NCI-H446 (cell line): ENCODE data around the gene NELFCD.
"Not testable (repeated sequence)": the region's sequence is repeated elsewhere in the genome, so short reads cannot be mapped to it uniquely, and the experiment has no call there.

ENCODE experiments used
- DNase-seq, 2 experiments: peaks; one replicate each; lab custom pipeline; 2025; lab: John Stamatoyannopoulos, UW

The NELFCD gene

GRCh38 chr20:58980711-58981627 is at the start of gene NELFCD:
NELFCD (plus strand) TSS chr20:58981256; CDS start chr20:58981310, 54 bp downstream.
- DNase-seq: peak; percentile 87 to 94

DNA sequence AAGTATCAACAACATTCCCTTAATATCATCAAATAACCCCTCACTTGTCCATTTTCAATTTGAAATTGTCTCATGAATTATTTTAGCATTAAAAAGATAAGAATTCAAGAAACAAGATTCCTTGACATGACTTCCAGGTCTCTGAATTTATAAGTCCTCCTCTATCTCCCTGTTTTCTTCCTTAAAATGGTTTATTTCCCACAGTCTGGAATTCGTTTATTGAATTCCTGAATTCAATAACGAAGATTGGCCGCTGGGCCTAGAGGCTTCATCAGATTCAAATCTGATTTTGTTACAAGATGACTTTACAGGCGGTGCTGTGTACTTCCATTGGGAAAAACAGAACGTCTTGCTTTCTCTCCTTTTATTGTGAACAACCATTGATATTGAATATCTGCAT is 48.9 kb upstream of the NELFCD start:
- DNase-seq: no peak

GRCh38 chr20:58938078-58938477 is 43.0 kb upstream of the NELFCD start:
- DNase-seq: no peak

DNA sequence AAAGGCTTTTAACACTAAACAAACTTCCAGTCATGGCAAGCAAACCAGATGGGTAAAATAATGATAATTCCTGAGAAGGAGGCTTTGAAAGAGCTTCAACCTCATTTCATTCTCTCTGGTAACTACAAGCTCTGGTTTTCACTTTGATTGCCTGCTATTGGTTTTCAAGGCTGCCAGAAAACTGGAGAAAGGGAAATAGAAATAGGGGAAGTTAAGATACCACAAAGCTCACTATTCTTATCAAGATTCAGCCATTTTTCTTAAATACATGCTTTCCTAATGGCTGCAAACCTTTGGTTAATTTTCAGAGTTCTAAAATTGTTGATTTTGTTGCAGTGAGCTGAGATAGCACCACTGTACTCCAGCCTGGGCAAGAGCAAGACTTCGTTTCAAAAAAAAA is 42.5 kb upstream of the NELFCD start:
- DNase-seq: no peak

- no peak for DNase-seq
Observed at GRCh38 chr20:58941471-58941870, 39.6 kb upstream of the NELFCD start.

DNA sequence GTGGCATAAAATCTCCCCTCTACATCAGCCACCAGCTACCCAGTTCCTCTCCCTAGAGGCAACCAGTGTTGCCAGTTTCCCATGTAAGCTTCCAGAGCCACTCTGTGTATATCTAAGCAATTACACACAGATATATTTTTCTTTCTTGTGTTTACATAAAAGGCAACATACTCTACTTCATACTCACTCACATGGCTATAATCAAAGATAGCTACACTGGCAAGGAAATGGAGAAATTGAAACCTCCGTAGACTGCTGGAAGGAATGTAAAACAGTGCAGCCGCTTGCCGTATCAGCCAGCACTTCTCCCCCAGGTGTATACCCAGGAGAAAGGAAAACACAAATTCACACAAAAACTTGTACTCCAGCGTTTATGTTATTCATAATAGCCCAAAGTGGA is 38.5 kb upstream of the NELFCD start:
- DNase-seq: no peak

DNA sequence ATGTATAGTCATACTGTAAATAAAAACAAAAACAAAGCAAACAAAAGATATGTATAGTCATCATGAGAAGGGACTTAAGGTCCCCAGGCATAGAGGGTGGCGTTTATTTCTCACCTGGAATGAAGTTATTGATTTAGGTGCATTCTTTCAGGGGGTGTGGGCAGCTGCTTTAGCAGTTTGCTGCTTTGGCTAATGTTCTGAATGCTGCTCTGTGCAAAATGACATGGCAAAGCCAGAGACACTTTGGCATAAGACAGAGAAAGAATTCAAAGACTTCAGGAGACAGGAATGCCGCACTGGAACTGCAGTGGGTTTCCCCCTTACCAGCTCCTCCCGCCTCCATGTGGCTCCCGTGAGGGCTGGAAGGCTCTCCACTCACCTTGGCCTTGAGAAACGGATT is 36.4 kb upstream of the NELFCD start:
- DNase-seq: no peak

- no peak for DNase-seq
Observed at GRCh38 chr20:58945965-58946631, 35.0 kb upstream of the NELFCD start.

GRCh38 chr20:58947797-58948388 is 33.2 kb upstream of the NELFCD start:
- DNase-seq: not testable (repeated sequence)

- no peak for DNase-seq
Observed at GRCh38 chr20:58950603-58951002, 30.5 kb upstream of the NELFCD start.

DNA sequence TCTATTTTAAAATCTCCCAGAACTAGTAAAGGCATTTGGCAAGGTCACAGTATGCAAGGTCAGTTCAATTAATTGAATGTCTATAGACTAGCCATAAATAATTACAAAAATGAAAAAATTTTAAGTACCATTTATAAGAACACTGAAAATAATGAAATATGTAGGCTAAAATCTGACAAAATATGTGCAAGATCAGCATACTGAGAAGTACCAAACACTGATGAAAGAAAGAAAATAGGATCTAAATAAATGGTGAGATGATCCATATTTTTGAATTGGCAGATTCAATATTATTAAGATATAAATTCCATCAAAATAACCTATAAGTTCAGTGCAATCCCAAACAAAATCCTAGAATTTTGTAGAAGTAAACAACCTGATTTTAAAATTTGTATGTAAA is 28.0 kb upstream of the NELFCD start:
- DNase-seq: no peak

- DNase-seq: no peak
Observed at GRCh38 chr20:58956078-58956477, 25.0 kb upstream of the NELFCD start.

GRCh38 chr20:58959652-58960051 is 21.4 kb upstream of the NELFCD start:
- no peak for DNase-seq

- no peak for DNase-seq
Observed at GRCh38 chr20:58963060-58963584, 17.9 kb upstream of the NELFCD start.

DNA sequence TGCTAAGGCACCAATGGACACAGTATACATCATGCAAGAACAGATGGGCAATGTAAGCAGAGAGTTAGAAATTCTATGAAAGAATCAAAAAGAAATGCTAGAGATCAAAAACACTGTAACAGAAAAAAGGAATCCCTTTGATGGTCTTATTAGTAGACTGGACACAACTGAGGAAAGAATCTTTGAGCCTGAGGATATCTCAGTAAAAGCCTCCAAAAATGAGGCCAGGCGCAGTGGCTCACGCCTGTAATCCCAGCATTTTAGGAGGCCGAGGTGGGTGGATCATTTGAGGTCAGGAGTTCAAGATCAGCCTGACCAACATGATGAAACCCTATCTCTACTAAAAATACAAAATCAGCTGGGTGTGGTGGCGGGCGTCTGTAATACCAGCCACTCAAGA is 17.1 kb upstream of the NELFCD start:
- DNase-seq: not testable (repeated sequence)

- no peak for DNase-seq
Observed at GRCh38 chr20:58965270-58966064, 15.6 kb upstream of the NELFCD start.

DNA sequence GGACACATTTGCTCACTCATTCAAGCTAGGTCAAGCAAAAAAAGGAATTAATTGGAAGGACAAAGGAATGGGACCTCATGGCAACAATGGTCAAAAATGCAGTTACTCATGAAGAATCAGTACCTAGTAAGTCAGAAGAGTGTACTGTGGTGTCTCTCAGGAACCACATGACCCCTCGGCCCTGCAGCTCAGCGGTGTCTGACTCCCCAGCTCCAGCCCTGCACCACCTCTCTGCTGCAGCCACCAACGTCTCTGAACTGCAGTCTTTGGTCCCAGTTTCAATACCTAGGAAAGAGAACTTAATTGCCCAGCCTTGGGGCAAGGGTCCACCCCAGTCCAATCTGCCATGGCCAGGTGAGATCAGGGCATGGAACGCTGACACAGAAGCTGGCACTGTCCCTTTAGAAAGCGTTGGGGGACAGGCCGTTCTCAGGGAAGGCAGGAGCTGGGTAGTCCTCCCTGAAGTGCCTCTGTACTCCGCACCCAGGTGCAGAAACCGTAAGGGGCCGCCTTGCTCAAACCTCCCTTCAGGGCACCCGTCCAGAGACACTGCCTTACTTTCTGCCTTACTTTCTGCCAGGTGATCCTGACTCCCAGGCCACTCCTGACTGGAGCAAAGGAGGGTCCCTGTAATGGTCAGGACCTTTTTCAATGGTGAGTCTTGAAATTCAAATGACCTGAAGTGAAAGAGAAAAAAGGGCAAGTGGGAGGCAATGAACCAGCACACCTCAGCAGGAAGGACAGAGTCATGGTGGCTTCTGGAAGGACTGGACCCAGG is 13.2 kb upstream of the NELFCD start:
- no peak for DNase-seq

DNA sequence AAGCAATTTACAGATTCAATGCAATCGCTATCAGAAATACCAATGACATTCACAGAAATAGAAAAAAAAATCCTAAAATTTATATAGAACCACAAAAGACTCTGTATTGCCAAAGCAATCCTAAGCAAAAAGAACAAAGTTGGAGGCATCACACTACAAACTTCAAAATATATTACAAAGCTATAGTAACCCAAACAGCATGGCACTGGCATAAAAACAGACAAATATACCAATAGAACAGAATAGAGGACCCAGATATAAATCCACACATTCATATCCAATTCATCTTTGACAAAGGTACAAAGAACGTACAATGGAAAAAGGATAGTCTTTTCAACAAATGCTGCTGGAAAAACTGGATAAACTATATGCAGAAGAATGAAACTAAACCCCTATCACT is 11.6 kb upstream of the NELFCD start:
- DNase-seq: no peak

DNA sequence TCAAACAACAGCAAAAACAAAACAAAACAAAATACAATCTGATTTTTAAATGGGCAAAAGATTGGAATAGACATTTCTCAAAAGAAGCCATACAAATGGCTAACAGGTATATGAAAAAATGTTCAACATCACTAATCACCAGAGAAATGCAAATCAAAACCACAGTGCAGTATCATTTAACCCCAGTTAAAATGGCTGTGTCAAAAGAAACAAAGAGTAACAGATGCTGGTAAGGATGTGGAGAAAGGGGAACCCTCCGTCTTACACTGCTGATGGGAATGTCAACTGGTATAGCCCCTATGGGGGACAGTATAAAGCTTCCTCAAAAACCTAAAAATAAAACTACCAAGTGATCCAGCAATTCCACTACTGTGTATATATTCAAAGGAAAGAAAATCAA is 10.9 kb upstream of the NELFCD start:
- DNase-seq: no peak

GRCh38 chr20:58971429-58971828 is 9.6 kb upstream of the NELFCD start:
- DNase-seq: no peak

- no peak for DNase-seq
Observed at GRCh38 chr20:58973179-58973578, 7.9 kb upstream of the NELFCD start.
